HG03139 (cell line): ENCODE data around the gene FLT3LG.

Experiments used
- ATAC-seq: cut with Tn5 transposase; IDR thresholded peaks from one replicate; pipeline ENCODE4 v1.9.1; 2021; ENCODE audit not compliant: unreplicated experiment

The FLT3LG gene

DNA sequence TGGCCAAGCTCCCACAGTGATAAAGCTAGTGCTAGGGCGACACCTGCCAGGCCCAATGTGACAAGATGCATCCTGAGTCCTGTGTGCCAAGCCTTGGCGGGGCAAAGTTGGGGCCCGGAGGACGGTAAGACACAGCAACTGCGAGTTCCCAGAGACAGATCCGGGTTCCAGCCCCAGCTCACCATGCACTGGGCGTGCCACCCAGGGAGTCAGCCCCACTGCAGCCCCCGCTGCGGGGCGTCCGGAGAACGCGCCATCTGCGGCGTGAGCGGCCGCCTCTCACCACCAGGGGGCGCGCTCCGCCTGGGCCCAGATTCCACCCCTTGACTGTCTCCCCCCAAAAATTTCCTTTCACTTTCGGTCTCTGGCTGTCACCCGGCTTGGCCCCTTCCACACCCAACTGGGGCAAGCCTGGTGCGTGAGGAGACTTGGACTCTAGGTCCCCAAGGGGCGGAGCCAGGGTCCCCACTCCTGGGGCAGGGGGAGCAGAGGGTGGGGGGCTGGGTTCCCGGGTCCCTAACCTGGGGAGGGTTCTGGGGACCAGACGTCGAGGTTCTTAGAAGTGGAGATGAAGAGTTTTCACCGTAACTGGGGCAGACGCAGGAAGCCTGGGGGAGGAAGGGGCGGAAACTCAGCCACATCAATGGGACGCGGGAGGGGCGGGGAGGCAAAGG is at the start of gene FLT3LG:
FLT3LG (plus strand) TSS at position 348 of the 674 bp plus-strand sequence. CDS start 425 bp downstream, outside the sequence.
- ATAC-seq, result no peak

DNA sequence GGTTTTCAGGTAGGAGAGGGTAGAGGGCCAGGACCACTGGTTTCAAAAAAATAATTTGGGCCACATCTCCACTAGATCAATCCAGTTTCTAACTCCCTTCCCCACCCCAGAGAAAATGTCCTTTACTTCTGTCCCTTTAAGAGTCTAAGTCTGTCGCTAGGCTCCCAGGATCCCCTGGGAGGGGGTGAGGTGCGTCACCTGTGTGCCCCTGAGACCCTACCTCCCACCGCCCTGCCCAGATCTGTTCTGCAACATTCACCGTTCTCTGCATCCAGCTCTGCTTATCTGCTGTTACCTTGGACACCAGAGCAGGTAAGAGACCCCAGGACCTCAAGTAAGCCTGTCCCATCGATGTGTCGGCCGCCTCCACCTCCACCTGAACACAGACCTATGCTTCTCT is 48.8 kb upstream of the FLT3LG start, which contains the start of gene GFY:
GFY (plus strand) TSS at position 211 of the 400 bp plus-strand sequence. CDS start 1,043 bp downstream, outside the sequence.
- no peak for ATAC-seq

DNA sequence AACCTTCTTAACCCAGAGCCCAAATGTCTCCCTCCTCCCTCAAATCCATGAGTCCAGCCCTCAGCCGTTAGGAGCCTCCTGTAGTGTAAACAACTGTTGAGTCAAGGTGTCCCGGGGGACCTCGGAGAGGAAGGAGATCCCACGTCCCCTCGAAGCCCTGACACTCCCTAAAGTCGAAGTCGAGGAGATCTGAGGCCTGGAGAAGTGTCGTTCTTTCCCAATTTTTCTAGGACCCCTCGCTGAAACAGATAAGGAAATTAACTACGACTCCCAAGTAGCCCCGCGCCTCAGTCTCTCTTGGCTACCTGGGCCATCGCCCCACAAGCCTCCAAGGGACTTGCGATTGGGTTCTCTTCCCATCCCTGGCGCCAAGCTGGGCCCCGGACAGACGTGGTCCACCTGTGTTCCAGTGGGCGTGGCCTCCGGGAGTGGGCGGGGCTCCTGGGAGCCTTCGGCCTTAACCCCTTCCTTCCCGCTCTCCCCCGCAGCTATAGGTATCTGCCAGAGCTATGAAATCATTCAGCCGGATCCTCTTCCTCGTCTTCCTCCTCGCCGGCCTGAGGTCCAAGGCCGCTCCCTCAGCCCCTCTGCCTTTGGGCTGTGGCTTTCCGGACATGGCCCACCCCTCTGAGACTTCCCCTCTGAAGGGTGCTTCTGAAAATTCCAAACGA is 48.0 kb upstream of the FLT3LG start:
- ATAC-seq, result no peak

DNA sequence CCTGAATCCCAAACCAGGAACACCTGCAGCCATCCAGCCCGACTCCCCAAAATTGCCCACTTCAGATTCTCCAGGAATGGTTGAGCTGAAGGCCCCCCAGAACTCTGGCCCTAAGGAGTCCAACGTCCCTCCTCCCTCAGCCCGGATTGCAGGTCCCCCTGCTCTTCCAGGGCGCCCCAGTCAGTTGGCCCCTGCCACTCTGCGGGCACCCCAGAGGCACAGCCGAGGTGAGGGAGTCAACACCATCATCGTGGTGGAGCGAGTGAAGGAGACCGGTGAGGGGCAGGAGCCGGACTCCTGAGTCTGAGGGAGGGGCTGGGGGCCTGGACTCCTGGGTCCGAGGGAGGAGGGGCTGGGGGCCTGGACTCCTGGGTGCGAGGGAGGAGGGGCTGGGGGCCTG is 46.7 kb upstream of the FLT3LG start:
- no peak for ATAC-seq

DNA sequence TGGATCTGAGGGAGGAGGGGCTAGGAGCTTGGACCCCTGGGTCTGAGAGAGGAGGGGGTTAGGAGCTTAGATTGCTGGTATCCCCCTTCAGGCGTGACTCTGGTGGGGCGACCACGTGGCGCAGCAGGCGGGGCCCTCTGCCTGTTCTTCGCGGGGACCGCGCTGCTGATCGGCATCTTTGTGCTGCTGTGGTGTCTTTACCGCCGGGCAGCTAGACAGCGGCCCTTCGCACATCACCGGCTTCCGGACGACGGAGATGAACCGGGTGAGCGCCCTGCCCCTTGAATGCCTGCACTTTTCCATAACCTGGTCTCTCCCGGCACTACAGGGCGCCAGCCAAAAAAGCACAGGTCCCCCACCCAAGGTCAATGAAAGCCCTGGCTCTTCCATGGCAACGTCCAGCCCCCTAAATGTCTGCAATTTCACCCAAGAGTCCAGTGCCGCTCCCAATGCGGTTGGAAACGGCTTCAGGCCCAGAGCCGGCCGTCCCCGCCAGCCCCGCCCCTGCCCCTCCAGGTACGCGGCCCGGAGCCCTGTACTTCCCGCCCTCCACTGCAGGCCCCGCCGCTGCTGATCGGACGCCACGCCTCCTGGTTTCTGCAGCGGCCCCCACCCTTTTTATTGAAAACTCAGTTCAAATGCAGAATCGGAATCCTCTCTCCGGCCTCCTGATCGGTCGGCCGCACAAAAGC is 46.0 kb upstream of the FLT3LG start:
- no peak for ATAC-seq

DNA sequence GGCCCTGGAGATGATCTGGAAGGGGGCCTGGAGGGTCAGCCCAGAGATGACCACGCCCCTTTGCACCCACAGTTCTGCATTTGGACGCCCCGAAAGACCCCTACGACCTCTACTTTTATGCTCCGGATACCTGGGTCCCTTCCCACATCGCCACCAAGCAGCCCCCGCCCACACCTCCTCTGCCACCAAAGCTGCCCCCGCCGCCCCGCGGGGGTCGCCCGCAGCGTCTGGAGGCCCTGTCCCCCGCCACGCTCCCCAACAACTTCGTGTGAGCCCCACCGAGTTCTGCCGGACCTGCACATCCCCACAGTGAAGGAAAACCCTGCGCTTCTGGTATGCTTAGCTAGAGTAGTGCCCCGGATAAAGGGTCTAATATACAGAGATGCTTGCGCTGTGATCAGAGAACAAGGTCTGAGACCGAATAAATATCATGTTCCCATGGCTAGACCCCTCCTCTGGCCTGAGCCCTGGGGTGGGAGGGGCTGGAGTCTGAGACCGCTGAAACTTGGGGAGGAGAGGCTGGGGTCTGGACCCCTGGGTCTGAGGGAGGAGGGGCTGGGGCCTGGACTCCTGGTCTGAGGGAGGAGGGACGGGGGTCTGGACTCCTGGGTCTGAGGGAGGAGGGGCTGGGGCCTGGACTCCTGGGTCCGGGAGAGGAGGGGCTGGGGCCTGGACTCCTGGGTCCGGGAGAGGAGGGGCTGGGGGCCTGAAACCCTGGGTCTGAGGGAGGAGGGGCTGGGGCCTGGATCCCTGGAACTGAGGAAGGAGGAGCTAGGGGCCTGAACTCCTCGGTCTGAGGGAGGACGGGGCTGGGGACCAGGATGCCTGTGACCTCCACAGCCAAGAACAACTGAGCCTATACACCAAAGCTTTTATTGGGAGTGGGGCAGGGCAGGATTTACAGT is 45.2 kb upstream of the FLT3LG start:
- no peak for ATAC-seq

GRCh38 chr19:49430172-49430677 is 43.8 kb upstream of the FLT3LG start:
- ATAC-seq, result no peak

- no peak for ATAC-seq
Measured at GRCh38 chr19:49430678-49431329, 43.2 kb upstream of the FLT3LG start.

DNA sequence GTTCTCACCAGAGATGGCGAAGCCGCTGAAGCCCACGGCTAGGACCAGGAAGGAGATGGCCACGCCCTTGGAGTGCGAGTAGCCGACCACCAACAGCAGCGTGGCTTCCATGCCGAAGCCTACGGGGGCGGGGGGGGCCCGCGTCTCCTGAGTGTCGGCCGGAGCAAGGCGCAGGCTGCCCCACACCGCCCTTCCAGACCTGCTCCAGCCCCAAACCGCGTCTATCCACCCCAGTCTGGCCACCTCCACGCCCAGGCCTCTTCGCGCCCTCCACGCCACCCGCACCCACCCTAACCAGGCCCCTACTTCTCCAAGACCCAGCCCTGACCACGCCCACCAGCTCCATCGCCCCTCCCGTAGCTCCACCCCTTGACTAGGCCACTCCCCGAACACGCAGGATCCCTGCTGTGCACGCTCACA is 42.7 kb upstream of the FLT3LG start:
- no peak for ATAC-seq

DNA sequence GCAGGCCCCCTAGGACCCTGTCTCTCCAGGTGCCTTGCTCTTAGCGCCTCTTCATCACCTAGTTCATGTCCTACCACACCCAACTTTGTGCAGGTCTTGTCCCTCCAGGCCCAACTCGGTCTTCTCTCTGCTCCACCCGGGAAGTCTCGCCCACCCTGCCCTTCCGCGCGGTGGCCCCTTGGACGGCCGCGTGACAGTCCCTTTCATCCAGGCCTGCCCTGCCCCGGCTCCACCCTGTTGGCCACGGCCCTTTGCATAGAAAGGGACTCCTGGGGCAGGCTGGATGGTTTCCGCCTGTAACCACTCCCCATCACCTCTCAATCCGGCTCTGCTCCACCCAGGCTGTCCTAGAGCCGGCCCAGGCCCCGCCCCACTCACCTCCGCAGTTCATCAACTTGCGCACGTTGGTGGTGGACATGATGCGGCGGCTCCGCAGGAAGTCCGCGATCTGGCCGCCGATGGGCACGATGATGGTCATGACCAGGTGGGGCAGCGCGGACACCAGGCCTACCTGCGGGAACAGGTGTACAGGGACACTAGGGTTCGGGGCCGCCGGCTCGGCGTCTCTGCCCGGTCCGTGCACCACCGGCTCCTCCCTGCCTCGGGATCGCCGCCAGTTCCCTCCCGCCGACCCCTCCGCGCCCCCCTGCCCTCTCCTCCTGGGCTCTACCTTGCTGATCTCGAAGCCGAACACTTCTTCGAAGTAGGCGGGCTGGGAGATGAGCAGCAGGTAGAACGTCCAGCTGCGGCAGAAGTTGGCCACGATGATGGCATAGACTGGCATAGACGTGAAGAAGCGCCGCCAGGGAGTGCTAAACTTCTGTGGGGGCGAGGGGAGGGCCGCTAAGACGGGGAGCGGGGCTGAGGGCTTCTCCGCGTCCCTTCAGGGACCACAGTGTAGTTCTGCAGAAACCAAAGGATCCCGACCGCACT is 41.6 kb upstream of the FLT3LG start:
- ATAC-seq, result no peak

DNA sequence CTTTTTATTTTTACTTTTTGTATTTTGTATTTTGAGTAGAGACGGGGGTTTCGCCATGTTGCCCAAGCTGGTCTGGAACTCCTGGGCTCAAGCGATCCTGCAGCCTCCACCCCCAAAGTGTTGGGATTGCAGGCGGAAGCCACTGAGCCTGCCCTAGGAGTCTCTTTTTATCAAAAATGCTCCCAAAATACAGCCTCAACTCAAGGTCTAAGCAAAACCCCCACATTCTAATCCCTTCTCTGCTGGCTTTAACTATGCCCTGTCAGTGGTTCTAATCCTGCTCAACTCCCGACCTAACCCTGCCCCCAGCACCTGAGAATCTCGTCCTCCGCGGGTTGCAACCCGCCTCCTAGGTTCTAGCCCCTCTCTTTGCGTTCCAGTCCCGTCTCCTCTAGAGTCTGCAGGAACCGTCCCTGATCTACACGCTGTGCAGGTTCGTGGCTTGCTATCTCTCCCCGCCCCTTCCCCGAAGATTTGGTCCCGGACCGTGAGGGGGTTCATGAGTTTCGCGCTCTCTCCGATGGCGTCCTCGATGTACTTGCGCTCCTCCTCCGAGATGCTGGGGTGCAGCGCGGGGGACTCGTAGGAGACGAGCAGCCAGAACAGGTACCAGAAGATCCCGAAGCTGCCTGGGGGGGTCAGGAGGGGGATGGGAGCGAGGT is 40.6 kb upstream of the FLT3LG start:
- ATAC-seq, result no peak

DNA sequence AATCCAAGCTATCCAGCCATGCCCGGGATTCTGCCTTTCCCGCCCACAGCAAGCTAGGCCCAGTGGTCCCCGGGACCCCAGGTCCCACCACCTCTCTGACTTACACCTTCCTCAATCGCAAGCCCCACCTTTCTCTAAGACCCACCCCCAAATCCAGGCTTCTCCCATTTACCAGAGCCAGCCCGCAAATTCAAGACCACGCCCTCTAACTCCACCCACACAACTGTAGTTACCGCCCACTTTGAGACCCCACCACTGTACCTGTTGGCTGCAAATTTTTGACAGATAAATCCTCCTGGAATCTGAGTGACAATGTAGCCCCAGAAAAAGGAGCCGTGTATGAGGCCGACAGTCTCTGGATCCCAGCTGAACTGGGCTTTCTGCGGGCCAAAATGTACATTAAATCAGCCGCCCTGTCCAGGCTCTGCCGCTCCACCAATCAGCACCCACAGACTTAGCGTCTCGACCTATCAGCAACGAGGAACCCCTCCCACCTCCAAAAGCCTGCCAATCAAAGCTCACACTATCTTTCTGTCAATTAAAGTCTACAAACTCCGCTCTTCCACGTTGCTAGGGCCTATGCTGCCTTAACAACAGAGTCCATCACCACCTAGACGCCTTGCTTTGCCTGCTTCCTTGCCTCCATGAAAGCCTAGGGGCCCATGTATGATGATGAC is 39.0 kb upstream of the FLT3LG start:
- no peak for ATAC-seq

DNA sequence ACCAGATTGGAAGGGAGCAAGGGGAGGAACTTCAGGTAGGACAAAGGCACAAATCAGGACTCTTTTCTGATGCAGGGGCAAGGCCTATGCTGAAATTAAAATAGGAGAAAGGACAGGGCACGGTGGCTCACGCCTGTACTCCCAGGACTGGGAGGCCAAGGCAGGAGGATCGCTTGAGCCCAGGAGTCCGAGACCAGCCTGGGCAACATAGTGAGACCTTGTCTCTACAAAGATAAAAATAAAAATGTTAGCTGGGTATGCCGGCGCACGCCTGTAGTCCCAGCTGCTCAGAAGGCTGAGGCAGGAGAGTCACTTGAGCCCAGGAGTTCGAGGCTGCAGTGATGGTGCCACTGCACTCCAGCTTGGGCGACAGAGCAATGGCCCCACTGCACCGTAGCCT is 38.3 kb upstream of the FLT3LG start:
- ATAC-seq, result no peak

GRCh38 chr19:49436381-49437017 is 37.5 kb upstream of the FLT3LG start:
- ATAC-seq, result no peak

DNA sequence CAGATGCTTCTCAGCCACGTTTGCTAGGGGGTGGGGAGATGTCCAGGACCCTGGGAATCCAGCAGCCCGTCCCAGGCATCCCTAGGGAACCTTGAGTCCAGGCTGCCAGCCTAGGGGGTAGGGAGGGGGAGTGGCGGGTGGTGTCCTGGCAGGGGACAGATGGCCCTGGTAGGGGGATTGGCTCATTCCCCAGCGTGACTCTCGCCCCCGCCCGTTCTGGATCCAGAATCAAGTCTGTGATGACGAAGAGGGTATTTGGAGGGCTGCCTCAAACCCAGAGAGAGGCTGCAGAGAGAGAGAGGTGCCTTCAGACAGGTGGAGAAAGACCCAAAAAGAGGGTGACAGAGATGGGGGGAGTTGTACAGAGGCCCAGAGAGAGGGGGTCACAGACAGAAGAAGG is 36.8 kb upstream of the FLT3LG start:
- ATAC-seq, result no peak

- ATAC-seq, result no peak
Measured at GRCh38 chr19:49438261-49438660, 35.8 kb upstream of the FLT3LG start.

GRCh38 chr19:49439836-49440235 is 34.2 kb upstream of the FLT3LG start:
- no peak for ATAC-seq
